Left cardiac atrium (tissue), 4 donors: Measurements from ENCODE around the gene IRF1. TPM values are rescaled to one million over a fixed set of nuclear protein-coding genes. Genes with fewer than 3 reads are reported as not detected.
A peak's percentile ranks its signal among the peaks of the same experiment; 100 is the strongest.

ENCODE experiments used
- ATAC-seq, 2 donors: fragments of 200-7000 bp; cut with Tn5 transposase; one replicate each; pipeline ENCODE4 v1.9.1; 2020; ENCODE audit warnings: mild to moderate bottlenecking in 2 of 2, moderate library complexity in 2 of 2
- DNase-seq: peaks from one replicate; pipeline ENCODE4 v3.0.0-alpha.2; 2020
- intact Hi-C, 2 donors: fragments of 100-400 bp; cut with DNase I; formaldehyde crosslinking; loops; one replicate each; pipeline versions ENCODE4 v1.14.1 to v1.15.1; 2022 to 2023
- total RNA-seq, 2 donors: library from RNA; stranded (reverse); fragmentation: NEBNext Ultra II Directional; extraction: Animal tissue kit (Norgen Biotek cat#: 25700); gene quantifications; one replicate each; pipeline ENCODE4 v1.2.1, GENCODE V29; 2021
- donor health status: DM: no; HTN: yes; CAD: no.
- donor health status: DM: no; HTN: yes; CAD: no; lungs with severe emphysema.
- donor health status: DM: yes; HTN: yes; CAD: no.
- donor health status: Dilated cardiomyopathy.

IRF1 gene
- total RNA-seq, 2 donors from 2014 or later = 11.8 to 21.4 TPM

DNA sequence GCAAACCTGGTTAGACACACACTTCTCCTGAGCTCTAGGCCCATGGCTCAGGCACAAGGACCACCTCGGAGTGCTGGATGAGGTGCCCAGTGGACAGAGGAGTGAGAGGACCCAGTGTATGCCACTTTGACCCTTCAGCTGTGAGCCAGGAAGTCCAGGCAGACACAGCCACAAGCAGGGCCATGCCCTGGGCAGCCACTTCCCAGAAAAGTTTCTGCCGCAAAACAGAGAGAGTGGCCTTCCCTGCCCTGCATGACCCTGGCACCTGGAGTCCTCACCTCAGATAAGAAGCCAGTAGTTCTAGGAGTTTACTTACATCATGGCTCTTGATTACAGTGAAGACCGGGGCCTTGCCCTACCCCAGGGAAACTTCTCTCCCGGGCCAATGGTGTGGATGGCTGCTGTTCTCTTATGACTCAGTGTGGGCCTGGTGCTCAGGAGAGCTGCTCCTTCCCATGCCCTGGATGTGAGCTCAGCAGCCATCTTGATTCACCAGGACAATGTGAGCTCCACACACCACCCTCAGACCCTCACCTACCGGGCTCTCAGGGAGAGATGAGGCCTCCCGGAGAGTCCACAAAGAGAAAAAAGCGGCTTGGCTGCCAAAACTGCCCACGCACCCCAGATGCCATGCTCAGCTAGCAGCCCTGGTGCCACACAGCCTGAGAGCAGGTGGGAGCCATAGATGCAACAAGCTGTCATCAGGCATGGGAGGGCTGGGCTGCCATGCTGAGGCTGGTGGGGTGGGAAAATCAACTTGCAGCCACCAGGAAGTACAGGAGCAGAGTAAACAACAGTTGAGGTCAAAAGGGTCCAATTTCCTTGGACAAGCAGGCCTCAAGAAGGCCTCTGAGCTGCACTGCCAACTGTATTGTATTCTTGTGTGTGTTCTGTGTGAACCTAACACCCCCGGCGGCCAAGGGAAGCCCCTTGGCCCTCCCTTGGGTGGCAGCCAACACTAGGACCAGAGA lies 11.7 kb upstream of the IRF1 start:
- intact Hi-C loops = loop anchor here (2.0 to 5.0 kb wide), 2 partner anchors 115 to 215 kb away; no protein-coding TSS in a partner anchor
- ATAC-seq (no peak), DNase-seq (no peak)

DNA sequence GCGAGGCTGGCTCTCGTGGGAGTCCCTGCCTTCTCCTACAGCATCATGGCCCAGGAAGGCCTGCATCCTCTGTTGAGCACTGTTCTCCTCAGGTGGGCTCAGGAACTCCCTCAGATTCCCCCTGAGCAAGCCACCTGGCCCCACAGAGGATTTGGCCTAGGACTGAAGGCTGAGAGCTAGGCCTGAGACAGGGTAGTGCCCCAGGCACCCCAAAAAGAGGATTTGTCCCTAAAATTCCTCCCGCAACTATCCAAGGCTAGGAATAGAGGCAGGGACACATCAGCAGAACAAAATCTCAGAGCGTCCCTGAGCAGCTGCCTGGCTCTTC lies 11.0 kb upstream of the IRF1 start:
- ATAC-seq (no peak), DNase-seq (no peak)
- intact Hi-C loops = loop anchor here (2.0 to 5.0 kb wide), 2 partner anchors 115 to 214 kb away; no protein-coding TSS in a partner anchor

DNA sequence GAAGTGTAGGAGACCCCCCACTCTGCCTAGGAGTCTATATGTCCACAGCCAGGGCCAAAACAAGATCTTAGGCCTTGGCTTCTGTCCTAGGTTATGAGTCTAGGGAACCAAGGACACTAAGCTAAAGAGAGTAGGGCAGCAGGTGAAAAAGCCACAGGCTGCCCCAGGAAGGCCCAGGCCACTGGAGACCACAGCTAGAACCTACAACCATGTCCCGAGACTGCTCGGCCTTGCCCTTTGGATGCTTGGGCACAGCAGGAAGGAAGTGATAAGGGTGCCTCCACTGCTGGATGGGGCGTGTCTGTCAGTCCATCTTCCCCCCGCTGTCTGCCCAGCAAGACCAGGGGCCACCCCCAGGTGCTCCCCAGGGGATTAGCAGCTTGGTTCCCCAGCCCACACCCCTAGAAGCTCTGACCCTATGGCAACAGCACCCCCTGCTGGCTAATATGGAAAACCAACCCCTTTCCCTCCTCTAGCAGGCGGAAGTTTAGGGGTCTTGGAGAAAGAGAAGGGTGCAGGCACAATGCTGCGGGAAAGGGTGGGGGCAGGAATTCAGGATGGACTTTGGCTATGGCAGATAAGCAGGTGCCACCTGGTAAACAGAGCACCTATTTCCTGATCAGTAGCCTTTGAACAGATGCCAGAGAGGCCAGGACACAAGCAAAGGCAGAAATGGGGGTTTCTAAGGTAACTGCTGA lies 10.5 kb upstream of the IRF1 start:
- intact Hi-C loops = loop anchor here (2.0 to 5.0 kb wide), 2 partner anchors 114 to 214 kb away; no protein-coding TSS in a partner anchor
- ATAC-seq (peak in 1 of 2 donors; percentile 4), DNase-seq (peak; percentile 72)

DNA sequence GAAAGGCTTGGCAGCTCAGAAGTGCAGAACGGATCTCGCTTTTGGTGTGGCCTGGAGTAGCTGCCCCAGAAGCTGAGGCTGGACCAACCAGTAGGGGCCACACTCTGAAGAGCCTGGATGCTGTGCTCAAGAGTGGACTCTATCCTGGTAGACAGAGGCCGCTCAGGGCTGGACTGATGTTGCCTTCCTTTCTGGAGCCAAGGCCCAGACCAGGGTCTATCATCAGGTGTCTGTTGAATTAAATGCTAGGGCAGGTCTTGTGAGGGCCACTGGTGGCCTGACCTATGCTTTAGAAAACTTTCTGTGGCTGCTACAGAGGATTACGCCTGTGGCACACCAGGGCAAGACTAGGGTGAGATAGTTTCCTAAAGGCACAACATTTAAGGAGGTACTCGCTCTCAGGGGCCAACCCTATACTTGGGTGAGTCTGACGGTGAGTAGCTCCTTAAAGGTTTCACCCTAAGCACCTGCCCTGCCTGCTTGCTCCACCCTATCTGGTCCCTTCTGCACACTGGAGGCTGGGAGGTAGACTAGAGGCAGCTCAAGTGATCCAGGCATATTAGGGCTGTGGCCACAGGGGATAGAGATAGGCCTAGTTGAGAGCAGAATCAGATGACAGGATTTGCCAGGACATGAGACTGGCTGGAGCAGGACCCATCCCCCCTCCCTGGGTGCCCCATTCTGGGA lies 9.8 kb upstream of the IRF1 start:
- DNase-seq = no peak
- no peak for ATAC-seq
- intact Hi-C loops = loop anchor here (2.0 to 5.0 kb wide), 2 partner anchors 114 to 213 kb away; no protein-coding TSS in a partner anchor

DNA sequence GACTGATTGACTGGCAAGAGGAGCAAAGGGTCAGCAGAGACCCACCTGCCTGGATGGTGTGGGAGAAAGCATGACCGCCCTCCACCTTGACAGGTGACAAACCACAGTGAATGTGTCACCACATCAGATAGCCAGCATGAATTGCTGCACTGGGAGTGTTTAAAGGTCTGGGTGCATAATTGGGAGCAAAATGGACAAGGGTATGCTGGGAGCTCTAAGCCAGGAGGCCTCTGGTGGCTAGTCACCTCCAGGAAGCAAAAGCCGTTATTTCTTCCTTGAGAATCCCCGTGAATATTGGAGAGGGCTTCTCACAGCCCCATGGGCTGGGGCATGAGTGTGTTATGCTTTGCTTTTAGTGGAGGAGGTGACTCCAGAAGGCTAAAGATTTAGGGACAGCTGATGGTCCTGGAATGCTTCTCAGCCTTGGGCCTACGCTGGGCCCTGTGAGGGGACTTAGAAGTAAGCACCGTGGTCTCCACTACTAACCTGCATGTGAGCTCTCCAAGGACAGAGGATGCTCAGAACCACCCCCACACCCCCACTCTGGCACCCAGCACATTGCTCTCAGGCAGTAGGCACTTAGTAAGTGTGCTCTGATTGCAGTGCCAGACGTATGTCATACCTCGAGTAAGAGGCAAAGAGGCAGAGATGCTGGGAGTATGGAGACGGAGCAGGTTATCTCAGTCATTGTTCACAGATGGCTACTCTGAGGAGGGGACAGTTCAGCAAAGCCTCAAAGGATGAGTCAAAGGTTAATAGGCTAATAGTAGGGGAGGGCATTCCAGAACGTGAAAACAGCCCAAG lies 9.1 kb upstream of the IRF1 start:
- intact Hi-C loops = loop anchor here (2.0 to 5.0 kb wide), 2 partner anchors 113 to 212 kb away; no protein-coding TSS in a partner anchor
- no peak for ATAC-seq
- DNase-seq = no peak

DNA sequence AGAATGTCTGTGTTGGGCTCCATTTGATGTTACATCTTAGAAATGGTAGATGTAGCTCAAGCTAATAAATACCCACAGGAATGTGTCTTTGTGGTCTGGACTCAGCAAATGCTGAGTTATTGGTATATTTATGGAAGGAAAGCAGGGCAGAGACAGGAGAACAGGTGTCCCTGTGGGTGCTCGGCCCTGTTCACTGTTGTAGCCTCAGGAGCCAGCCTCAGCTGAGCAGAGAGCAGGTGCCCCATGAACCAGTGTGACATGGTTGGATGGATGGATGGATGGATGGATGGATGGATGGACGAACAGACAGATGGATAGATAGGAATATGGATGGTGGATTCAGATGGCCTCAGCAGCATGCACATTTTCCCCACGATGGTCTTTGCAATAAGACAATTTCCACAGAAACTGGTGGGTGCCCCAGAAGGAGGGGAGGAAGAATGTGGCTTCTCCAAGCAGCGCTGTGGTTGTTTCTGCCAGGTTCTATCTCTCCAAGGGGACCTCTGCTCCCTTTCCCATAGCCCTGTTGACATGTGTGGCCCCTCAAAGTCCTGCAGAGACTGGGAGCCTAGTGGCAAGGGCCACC lies 8.2 kb upstream of the IRF1 start:
- intact Hi-C loops = no loop called here
- no peak for DNase-seq
- no peak for ATAC-seq

DNA sequence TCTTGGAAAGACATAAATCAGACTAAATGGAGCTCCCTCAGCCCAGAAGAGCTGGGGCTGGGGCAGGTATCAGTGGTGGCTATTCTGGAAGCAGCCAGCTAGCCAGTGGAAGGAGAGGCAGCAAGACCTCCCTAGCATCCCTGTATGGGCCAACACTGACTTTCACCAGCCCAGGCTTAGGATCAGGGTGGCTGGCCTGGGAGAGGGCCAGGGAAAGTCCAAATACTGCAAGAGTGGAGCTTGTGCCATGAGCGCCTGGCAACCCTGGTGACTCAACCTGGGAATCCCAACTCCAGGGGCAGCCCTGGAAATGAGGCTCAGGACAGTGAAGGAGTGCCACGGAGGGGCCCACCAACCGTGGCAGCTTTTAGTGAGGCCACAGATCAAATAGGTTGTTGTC lies 7.6 kb upstream of the IRF1 start:
- intact Hi-C loops = no loop called here
- DNase-seq (no peak), ATAC-seq (no peak)

DNA sequence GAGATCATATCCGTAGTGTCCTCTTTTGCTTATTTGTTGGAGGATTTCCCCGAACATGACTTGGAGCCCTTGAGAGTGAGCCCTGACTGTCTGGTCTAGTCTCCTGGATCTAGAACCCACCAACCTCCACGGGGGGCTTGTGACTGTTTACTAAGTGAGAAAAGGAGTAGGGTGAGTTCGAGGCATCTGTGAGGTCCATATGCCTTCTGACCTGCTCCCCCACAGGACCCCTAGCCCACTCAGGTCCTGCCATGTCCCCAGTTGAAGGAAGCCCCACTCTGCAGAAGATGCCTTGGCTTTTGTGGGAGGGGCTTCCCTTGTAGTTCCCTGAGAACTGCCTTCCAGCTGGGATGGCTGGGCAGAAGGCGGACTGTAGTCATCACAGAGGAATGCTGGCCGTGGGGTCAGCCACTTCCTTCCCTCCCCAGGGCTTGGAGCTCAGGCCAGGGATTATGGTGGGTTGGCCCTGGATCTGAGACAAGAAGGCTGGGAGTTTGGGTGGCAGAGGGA lies 7.0 kb upstream of the IRF1 start:
- intact Hi-C loops = loop anchor here in 1 of 2 donors (2.0 kb wide), 1 partner anchor 79 kb away; no protein-coding TSS in a partner anchor
- peak; percentile 28 to 54 for ATAC-seq

DNA sequence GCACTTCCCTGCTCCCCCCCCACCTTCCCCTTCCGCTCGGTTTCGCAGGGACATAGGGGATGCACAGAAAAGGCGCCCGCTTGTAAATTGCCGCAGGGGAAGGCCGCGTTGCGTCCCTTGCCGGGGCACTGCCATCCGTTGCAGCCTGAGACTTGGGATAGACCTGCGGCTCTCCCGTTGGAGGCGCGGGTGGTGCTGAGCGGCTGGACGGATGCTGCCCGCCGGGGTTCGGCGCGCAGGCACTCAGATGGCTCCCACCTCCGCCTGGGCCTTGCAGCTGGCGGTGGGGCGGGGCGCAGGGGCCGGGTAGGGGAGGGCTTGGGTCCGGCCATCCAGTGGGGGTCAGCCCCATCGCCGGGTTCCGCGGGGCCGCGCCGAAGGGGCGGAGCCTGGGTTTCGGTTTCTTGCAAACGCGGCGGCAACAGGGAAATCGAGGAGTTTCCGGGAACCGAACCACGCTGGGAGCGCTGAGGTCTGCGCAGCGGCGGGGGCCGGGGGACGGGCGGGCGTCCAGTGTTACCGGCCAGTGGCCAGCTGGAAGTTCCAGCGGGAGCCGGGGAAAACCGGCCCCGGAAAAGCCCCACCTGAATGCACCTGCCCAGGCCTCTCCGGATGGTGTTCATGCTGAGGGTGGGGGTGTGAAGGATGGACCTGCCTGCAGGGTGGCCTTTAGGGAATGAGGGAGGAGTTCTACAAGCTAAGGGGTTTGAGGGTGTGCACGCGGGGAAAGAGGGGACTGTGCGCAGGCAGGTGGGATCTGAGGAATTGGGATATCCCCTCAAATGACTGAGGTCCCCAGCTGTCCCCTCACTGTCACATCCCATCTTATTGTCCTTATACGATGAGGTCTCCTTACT lies 6.3 kb upstream of the IRF1 start:
- intact Hi-C loops = loop anchor here in 1 of 2 donors (2.0 kb wide), 1 partner anchor 78 kb away; no protein-coding TSS in a partner anchor
- ATAC-seq (peak; percentile 76 to 86), DNase-seq (peak; percentile 92)

More for the DNA sequence above, 7.0 kb upstream of the IRF1 start:
- DNase-seq = peak; percentile 89

DNA sequence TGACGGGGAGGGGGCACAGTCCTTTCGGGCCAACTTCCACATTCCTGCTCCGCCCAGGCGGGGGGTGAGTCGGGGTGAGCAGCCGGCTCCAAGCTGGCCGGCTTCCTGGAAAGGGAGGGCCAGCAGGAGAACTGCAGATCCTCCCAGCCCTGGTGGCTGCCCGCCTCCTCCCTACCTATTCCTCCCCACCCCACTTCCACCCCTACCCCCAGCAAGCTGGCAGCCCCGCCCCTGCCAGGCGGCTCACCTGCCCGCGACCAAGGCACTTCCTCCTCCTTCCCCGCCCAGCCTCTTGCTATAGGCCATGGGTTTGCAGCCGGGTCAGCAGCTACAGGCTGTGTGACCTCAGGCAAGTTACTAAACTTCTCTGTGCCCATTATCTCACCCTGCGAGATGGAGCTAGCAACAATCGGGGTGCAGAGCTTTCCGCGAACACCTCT lies 5.6 kb upstream of the IRF1 start:
- ATAC-seq (peak; percentile 83 to 85), DNase-seq (peak; percentile 89)
- intact Hi-C loops = loop anchor here in 1 of 2 donors (2.0 kb wide), 1 partner anchor 77 kb away; no protein-coding TSS in a partner anchor

DNA sequence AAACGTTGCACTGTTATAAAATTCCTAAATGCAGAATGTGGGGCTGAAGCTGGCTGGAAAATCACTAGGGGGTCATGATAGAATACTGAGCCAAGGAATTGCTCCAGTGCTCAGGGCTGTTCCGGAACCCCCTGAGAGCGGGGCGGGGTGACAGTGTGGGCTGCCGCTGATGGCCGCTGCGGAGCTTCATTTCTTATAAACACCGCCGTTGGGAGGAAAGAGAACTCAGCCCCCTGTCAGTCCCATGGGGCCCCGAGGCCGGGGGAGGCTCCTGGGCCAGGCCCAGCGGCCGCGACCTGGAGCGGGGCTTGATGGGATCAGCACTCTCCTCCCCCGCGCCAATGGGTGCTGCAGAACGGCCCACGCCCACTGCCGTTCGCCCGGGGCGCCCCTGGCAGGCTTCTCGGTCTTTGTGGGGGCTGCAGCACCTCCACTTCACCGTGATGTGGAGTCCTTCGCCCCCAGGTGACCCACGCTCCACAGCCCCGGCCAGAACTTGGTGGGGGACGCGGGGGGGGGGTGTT lies 5.2 kb upstream of the IRF1 start:
- DNase-seq (peak; percentile 90), ATAC-seq (peak; percentile 70 to 74)
- intact Hi-C loops = loop anchor here in 1 of 2 donors (2.0 kb wide), 1 partner anchor 77 kb away; no protein-coding TSS in a partner anchor

DNA sequence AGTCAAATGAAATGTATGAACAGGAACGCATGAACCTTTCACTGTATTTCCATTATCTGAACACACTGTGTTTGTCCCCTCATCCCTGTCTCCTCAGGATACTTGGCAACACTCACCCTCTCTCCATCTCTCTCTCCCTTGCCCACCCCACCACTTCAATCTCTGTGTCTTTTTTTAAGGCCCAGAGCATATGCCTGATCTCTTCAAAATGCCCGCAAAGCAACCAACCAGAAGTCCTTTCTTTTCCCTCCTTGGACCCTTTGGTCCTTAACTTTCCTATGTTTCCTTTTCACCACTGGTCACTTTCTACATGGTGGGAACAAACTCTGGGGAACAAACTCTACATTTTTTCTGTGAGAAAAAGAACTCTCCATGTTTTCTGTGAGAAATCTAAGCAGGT lies 3.2 kb upstream of the IRF1 start:
- ATAC-seq (no peak), DNase-seq (no peak)
- intact Hi-C loops = loop anchor here in 1 of 2 donors (5.0 kb wide), 1 partner anchor 82 kb away; no protein-coding TSS in a partner anchor

DNA sequence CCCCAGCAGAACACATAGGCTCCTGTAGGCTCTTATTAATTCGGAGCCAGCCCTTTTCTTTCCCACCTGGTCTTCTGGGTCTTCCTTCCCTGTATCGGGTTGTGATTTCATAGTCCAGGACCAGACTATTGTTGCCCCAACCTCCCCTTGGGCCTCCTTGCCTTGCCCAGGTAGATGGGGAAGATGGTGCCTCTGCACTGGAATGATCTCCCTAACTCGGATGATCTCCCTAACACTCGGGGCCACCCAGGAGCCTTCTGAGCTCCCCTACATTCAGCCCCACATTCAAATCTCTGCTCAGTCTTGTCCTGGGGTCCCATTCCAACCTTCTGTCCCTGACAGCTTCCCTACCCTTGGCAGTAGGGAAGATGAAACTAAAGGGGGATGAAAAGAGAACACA lies 2.7 kb upstream of the IRF1 start:
- intact Hi-C loops = loop anchor here in 1 of 2 donors (5.0 kb wide), 1 partner anchor 81 kb away; no protein-coding TSS in a partner anchor
- ATAC-seq (no peak), DNase-seq (no peak)

DNA sequence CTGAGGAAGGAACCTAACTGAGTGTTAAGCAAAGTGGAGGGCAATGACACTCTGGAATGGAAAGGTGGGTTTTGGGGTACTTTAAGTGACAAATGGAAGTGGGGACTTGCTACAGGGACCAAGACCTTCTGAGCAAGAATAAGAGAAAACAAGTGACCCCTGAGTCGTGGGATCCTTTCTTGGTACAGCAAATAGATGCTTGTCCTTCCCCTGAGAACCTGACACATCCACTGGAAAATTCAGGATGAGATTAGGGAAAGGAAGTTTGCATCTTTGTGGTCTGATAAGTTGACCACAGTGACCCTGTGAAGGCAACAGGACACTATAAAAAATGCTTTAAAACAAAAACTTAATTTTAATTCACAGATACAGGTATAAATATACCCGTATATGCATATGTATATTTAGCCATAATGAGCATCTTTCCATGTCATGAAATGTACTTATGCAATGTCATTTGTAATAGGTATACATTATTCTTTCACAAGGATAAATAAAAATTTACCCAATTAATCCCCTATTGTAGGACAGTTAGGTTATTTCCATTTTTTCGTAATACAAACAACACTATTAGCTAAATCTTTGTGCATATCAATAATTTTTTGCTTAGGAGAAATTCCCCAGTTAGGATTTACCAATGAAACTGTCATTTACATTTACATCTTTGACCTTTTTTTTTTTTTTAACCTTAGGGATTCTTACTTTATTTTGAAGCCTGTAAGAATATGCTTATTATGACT lies 2.0 kb upstream of the IRF1 start:
- DNase-seq = no peak
- intact Hi-C loops = loop anchor here in 1 of 2 donors (5.0 kb wide), 1 partner anchor 80 kb away; no protein-coding TSS in a partner anchor
- ATAC-seq = no peak
